ENCODE results near the gene DPP3.
A peak's percentile ranks its signal among the peaks of the same experiment; 100 is the strongest.
"Not testable (repeated sequence)": the region's sequence is repeated elsewhere in the genome, so short reads cannot be mapped to it uniquely, and the experiment has no call there.

DPP3 gene

GRCh38 chr11:66532784-66533183 is 52.5 kb downstream of the DPP3 start:
- no peak for DNase-seq (ENCODE audit: low read depth)

- no peak for DNase-seq (ENCODE audit: low read depth)
Measured at GRCh38 chr11:66539170-66539869, 59.1 kb downstream of the DPP3 start.

DNA sequence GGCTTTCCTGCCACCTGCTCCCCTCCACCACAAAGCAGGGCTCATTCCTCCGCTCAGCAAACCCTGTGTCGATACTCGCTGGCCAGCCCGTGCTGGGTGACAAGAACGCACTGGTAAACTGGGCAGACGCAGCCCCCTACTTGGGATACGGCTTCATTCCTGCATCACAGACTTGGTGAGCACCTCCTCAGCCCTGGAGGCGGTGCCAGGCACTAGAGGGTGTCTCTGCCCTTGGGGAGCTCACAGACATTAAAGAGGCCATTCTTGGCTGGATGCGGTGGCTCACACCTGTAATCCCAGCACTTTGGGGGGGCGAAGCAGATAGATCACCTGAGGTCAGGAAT is 59.6 kb downstream of the DPP3 start:
- DNase-seq (ENCODE audit: low read depth), result no peak

DNA sequence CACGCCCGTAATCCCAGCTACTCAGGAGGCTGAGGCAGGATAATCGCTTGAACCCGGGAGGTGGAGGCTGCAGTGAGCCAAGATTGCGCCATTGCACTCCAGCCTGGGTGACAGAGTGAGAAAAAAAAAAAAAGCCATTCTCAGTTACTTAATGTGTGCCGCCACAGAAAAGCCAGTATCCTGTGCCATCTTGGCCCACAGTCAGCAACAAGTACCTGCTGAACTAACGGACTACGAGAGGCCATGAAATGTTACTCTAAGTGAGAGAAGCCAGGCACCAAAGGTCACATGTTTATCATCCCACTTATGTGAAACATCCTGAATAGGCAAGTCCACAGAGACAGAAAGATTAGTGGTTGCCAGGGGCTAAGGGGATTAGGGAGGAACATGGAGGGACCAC is 60.4 kb downstream of the DPP3 start:
- DNase-seq (ENCODE audit: low read depth), result not testable (repeated sequence)

- DNase-seq (ENCODE audit: low read depth), result no peak
Measured at GRCh38 chr11:66541892-66542291, 61.7 kb downstream of the DPP3 start.

DNA sequence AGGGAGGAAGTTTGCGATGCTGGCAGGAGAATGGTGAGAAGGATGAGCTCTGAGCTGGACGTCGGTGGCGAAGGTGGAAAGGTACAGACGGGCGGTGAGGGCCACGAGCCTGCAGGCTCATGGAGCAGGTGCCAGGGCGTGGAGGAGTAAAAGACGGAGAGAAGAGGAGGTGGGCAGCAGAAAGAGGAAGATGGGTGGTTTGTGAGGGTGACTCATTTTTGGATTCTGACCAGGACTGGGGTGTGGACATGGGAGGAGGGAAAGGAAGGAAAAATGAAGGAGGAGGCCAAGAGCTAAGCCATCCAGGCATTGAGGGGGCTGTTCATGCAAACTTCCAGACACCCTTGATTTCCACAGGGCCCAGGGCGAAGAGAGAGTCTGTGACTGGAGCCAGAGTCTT is 62.1 kb downstream of the DPP3 start:
- DNase-seq (ENCODE audit: low read depth), result no peak

GRCh38 chr11:66543263-66544107 is 63.3 kb downstream of the DPP3 start:
- DNase-seq (ENCODE audit: low read depth), result peak; percentile 16

DNA sequence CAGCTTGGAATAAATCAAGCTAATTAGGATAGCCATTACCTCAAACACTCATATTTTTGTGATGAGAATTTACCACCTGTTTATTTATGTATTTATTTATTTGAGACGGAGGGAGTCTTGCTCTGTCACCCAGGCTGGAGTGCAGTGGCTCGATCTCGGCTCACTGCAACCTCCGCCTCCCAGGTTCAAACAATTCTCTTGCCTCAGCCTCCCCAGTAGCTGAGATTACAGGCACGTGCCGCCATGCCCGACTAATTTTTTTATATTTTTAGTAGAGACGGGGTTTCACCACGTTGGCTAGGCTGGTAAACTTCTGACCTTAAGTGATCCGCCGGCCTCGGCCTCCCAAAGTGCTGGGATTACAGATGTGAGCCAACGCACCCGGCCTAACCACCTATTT is 64.7 kb downstream of the DPP3 start:
- not testable (repeated sequence) for DNase-seq (ENCODE audit: low read depth)

- peak; percentile 64 for DNase-seq (ENCODE audit: low read depth)
Measured at GRCh38 chr11:66545701-66546367, 65.6 kb downstream of the DPP3 start, which contains the start of gene ZDHHC24. ZDHHC24 (minus strand) TSS chr11:66546048; CDS start chr11:66546003, 45 bp downstream.

DNA sequence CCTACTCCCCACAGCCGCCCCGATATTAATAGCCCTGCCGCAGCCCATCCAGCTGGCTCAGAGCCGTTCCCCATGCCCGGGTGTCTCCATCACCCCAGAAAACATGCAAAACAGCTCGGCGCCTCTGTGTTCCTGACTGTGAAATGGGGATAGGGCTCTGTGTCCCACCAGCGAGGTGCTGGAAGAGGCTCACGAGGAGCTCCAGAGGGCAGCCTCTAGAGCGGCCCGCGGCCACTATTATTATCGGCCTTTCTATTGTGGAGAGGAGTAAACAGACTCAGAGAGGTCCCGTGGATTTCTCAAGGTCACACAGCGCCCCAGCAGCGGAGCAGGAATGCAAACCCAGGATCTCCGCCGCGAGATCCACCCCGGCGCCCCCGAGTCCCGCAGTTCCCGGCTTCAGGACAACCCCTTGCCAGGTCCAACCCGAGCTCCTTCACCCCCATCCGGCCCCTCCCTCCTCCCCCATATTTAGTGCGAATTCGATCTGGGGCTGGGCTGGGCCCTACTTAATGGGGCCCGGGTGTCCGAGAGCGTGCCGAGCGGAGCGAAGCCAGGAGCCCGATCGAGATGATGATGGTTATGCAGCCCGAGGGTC is 66.2 kb downstream of the DPP3 start, which contains the start of gene ACTN3:
Gene ACTN3, plus strand, starts transcription at position 536 of the 598 bp plus-strand sequence. Its CDS starts 35 bp downstream, at position 571.
- DNase-seq (ENCODE audit: low read depth), result no peak

DNA sequence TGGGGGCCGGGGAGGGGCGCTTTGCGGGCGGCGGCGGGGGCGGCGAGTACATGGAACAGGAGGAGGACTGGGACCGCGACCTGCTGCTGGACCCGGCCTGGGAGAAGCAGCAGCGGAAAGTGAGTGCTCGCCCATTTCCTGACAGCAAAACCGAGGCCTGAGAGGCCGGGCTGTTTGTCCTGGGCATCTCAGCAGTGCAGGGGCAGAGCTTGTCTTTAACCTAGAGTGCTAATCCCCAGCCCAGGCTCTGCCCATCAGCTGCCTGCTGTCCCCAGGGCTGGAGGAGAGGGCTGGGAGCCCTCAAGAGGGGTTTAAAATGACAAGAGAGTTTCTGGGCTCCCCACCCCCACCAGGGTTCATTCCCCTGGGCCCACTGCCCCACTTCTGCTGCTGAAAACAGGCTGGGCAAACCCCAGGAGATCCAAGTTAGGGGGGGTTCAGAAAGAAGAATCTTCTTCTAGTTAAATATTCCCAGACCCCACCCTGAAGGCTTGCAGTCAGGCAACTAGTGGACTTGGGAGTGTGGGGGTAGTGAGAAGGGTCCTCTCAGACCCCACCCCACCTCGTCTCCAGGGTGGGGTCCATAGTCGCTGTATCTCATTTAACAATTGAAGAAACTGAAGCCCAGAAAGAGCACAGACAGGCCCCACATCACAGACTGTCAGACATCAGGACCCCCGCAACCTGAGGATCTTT is 66.9 kb downstream of the DPP3 start:
- no peak for DNase-seq (ENCODE audit: low read depth)

- no peak for DNase-seq (ENCODE audit: low read depth)
Measured at GRCh38 chr11:66547662-66548009, 67.4 kb downstream of the DPP3 start.

- no peak for DNase-seq (ENCODE audit: low read depth)
Measured at GRCh38 chr11:66548041-66548440, 67.8 kb downstream of the DPP3 start.

- no peak for DNase-seq (ENCODE audit: low read depth)
Measured at GRCh38 chr11:66548774-66549630, 68.8 kb downstream of the DPP3 start.

DNA sequence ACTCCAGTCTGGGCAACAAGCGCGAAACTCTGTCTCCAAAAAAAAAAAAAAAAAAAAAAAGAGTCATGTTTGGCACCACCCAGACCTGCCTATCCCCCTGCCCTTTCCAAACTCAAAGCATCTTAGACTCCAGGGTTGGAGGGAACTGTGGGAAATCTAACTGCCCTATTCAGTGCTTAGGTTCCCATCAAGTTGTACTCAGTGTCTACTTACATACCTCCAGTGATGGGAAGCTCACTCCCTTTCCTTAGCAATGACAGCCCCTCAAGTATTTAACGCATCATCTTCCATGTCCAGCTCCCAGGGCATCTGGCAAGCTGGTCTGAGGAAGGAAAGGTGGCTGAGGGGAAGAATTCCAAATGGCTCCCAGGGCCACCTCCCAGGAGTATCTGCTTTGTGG is 69.5 kb downstream of the DPP3 start:
- DNase-seq (ENCODE audit: low read depth), result no peak

GRCh38 chr11:66550887-66551286 is 70.7 kb downstream of the DPP3 start:
- no peak for DNase-seq (ENCODE audit: low read depth)

DNA sequence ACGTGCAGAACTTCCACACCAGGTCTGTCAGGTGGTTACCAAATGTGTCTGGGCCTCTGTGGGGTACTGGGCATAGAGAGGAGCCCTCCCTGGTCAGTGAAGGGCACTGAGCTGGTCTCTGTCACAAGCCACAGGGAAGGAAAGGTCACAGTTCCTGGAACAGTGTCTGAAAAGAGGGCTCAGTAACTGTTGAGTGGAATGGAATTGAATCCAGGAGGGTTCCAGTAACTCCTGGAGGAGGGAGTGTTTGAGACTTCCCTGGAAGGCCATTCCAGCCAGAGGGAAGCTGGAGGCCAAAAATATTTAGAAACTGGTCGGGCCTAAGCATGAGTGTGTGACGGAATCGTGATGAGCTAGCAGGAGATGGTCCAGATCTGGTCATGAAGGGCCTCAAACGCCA is 74.4 kb downstream of the DPP3 start:
- no peak for DNase-seq (ENCODE audit: low read depth)

DNA sequence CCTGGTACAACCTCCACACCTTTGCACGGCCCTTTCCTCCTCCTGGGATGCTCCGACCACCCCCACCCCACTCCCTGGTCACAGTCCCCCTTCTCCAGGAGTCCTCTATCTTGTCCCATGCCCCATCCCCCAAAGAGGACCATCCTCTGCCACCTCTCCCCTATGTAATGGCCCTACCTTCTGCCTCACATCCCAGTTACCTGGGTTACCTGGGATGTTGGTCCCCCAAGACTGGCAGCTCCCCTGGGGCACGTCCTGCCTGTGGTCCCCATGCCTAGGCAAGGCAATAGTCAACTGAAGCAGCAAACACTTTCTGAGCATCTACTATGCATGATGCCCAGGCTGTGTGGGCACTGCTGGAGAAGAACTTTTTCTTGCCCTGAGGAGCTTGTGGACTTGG is 75.2 kb downstream of the DPP3 start:
- no peak for DNase-seq (ENCODE audit: low read depth)

DNA sequence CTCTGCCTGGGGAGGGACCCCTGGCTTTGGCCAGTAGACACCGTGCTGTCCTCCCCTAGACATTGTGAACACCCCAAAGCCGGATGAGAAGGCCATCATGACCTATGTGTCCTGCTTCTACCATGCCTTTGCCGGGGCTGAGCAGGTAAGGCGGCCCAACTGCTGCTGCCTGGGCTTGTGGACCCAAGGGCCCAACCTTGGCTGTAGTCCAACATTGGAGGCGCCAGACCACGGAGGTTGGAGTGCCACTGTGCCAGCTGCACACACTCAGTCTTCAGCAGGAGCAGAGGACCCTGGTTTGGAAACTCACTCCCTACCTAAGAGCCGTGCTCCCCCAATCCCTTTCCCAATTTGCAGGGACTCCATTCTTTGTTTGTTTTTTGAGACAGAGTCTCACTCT is 75.9 kb downstream of the DPP3 start:
- no peak for DNase-seq (ENCODE audit: low read depth)

DNA sequence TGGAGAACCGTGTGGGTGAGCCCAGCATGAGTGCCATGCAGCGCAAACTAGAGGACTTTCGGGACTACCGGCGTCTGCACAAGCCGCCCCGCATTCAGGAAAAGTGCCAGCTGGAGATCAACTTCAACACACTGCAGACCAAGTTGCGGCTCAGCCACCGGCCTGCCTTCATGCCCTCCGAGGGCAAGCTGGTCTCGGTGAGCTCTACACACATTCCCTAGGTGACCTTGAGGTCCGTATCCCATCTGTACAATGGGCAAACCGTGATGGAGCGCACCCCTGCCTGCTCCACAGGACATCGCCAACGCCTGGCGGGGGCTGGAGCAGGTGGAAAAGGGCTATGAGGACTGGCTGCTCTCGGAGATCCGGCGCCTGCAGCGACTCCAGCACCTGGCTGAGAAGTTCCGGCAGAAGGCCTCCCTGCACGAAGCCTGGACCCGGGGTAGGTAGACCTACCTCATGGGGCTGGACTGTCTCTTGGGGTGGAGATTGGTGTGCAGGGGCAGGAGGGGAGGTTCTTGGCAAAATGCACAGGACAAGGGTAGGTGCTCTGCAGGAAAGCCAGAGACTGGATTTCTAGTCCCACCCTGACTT is 77.6 kb downstream of the DPP3 start:
- no peak for DNase-seq (ENCODE audit: low read depth)

All from stimulated activated CD4-positive, alpha-beta T cell treated with anti-CD3 and anti-CD28 coated beads, Interleukin-2, amount 100 ng/mL, for 4 hours (primary cell).